Cardiac muscle cell (in vitro differentiated cells and primary cell): ENCODE results near the gene TTC21A. TPM values are rescaled to one million over a fixed set of nuclear protein-coding genes. Genes with fewer than 3 reads are reported as not detected.

Experiments
- DNase-seq, 2 donors: peaks; one replicate each; pipeline versions ENCODE4 v3.0.0 to v3.0.0-alpha.2; 2010 to 2017; ENCODE audit warnings: low read depth in 1 of 2, low spot score in 1 of 2
- H3K27ac ChIP-seq: fragments of 200-600 bp; sonication (generic); 2 replicates; pipeline ENCODE4 v1.5.1; 2016
- H3K27me3 ChIP-seq: fragments of 200-600 bp; sonication (generic); 2 replicates; pipeline ENCODE4 v1.6.0; 2016; ENCODE audit warnings: control low read depth
- H3K36me3 ChIP-seq: fragments of 200-600 bp; sonication (generic); 2 replicates; pipeline ENCODE4 v1.5.1; 2016; ENCODE audit warnings: control low read depth
- H3K4me1 ChIP-seq: fragments of 200-600 bp; sonication (generic); 2 replicates; pipeline ENCODE4 v1.8.1; 2017; ENCODE audit warnings: low read depth, mild to moderate bottlenecking, mixed run types
- H3K4me3 ChIP-seq: fragments of 200-600 bp; sonication (generic); 2 replicates; pipeline ENCODE4 v1.5.1; 2016; ENCODE audit warnings: mild to moderate bottlenecking
- H3K9me3 ChIP-seq: fragments of 200-600 bp; sonication (generic); 2 replicates; pipeline ENCODE4 v1.5.1; 2017; ENCODE audit warnings: low read depth, mild to moderate bottlenecking, control low read depth
- polyA plus RNA-seq: library from polyadenylated mRNA; unstranded; fragments of >200 nt; fragmentation: Nextera tagmentation; extraction: Ambion mirVana; gene quantifications from 2 replicates; pipeline ENCODE4 v1.2.1, GENCODE V29; 2016
- total RNA-seq: library from RNA; depleted of rRNA; stranded (reverse); fragments of >200 nt; gene quantifications from 2 replicates; pipeline ENCODE4 v1.2.3, GENCODE V29; 2016
- TF ChIP-seq, protein P1 (sequence below): IDR thresholded peaks from 2 replicates; pipeline ENCODE4 v1.5.1; 2012; ENCODE audit warnings: low read depth, mild to moderate bottlenecking, low read length

Gene TTC21A
- total and polyA plus RNA-seq, 2 experiments from 2014 or later: 3.1 to 4.2 TPM

DNA sequence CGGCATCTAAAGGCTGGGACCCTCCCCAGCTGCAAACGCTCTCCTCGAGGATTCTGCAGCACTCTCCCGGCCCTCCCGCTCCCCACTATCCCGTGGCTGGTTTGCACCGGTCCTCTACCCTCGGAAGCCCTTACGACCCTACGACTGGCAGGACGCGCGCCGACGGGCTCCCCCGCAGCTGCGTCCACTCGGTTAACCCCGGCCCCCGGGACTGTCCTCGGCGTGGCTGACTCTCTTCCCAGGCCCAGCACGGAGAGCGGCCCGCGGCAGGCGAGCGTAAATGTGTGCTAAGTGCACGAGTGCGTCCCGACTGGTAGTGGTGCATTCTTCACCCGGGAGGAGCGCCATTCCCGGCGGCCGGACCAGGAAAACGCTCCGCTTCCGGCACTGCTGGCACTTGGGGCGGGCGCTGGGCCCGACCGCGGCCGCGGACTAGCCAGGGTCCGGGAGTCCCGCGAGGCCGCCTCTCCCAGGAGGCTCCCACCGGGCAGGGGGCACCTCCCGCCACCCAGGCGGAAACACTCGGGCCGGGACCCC, 561 bp upstream of the TTC21A start:
- peak overlapping the region; percentile 97 for H3K27ac ChIP-seq
- peak overlapping the region; percentile 95 for H3K4me3 ChIP-seq
- peaks cover 2% of the 10 kb centered on the region for H3K36me3 ChIP-seq
- H3K9me3 ChIP-seq: no peaks in the 10 kb centered on the region
- DNase-seq: peak; percentile 64 to 83
- H3K4me1 ChIP-seq: peaks cover 5% of the 10 kb centered on the region
- TF ChIP-seq, protein P1, sequence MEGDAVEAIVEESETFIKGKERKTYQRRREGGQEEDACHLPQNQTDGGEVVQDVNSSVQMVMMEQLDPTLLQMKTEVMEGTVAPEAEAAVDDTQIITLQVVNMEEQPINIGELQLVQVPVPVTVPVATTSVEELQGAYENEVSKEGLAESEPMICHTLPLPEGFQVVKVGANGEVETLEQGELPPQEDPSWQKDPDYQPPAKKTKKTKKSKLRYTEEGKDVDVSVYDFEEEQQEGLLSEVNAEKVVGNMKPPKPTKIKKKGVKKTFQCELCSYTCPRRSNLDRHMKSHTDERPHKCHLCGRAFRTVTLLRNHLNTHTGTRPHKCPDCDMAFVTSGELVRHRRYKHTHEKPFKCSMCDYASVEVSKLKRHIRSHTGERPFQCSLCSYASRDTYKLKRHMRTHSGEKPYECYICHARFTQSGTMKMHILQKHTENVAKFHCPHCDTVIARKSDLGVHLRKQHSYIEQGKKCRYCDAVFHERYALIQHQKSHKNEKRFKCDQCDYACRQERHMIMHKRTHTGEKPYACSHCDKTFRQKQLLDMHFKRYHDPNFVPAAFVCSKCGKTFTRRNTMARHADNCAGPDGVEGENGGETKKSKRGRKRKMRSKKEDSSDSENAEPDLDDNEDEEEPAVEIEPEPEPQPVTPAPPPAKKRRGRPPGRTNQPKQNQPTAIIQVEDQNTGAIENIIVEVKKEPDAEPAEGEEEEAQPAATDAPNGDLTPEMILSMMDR: no peak
- no peaks in the 10 kb centered on the region for H3K27me3 ChIP-seq

DNA sequence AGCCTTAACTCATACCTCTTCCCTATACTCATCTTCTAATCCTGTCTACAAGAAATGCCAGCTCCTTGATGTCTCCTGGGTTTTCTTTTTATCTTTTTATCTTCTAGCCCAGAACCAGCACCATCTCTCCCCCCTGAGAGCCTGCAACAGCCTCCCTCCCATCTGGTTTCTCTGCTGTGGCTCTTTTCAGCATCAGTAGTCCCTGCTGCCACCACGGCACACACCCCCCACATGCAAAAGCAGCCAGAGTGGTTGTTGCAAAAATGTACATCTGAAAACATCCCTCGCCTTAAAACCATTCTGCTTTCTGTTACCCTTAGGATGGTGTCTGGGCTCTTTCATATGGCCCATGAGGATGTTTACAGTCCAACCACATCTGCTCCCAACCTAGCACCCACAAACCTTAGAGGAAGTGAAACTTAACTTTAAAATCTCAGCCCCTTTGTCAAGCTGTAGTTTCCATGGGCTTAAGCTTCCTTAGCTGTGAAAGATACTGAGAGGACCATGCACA, 775 bp downstream of the TTC21A start:
- DNase-seq: no peak
- Histone ChIP-seq H3K9me3 (no peaks in the 10 kb centered on the region), H3K27ac (no peak overlapping the region), H3K36me3 (no peaks in the 10 kb centered on the region), H3K4me3 (peak overlapping the region; percentile 95), H3K4me1 (peaks cover 5% of the 10 kb centered on the region), H3K27me3 (no peaks in the 10 kb centered on the region)
- TF ChIP-seq, protein P1: no peak

- no peak for DNase-seq
- no peaks in the 10 kb centered on the region for H3K36me3 ChIP-seq
- H3K4me3 ChIP-seq: no peak overlapping the region
- H3K27me3 ChIP-seq: no peaks in the 10 kb centered on the region
- TF ChIP-seq, protein P1: no peak
- H3K27ac ChIP-seq: no peak overlapping the region
- H3K9me3 ChIP-seq: no peaks in the 10 kb centered on the region
- peaks cover 5% of the 10 kb centered on the region for H3K4me1 ChIP-seq
Measured at GRCh38 chr3:39109086-39109485, 1.6 kb downstream of the TTC21A start.

DNA sequence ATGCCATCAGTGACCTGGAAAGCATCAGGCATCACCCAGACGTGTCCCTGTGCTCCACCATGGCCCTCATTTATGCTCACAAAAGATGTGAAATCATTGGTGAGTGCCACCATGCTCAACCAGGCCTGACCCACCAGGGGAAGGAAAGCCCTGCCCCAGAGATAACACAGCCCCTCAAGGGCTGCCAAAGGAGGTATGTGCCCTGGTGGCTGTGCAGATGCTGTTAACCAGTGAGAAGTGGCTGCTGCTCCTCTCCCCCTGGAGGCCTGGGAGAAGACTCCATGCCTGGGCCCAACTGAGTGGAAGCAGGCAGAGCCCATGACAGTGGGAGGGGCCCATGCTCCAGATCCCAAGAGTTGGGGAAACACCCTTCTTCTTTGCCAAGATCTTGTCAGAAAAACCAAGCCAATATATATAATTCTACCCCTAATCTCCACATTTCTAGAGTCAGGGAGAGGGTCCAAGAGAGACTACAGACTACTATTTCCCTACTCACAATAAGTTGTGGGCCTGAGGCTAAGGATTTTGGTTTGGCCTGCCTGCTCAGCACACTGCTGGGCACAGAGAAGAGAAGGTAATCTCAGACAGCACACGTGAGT, 2.7 kb downstream of the TTC21A start:
- TF ChIP-seq, protein P1: no peak
- Histone ChIP-seq H3K36me3 (no peaks in the 10 kb centered on the region), H3K4me1 (peaks cover 5% of the 10 kb centered on the region), H3K27ac (no peak overlapping the region), H3K4me3 (no peak overlapping the region), H3K27me3 (no peaks in the 10 kb centered on the region), H3K9me3 (no peaks in the 10 kb centered on the region)
- no peak for DNase-seq

- no peaks in the 10 kb centered on the region for H3K36me3 ChIP-seq
- no peak overlapping the region for H3K4me3 ChIP-seq
- TF ChIP-seq, protein P1: no peak
- H3K4me1 ChIP-seq: no peaks in the 10 kb centered on the region
- DNase-seq: no peak
- no peaks in the 10 kb centered on the region for H3K9me3 ChIP-seq
- H3K27ac ChIP-seq: no peak overlapping the region
- H3K27me3 ChIP-seq: no peaks in the 10 kb centered on the region
Measured at GRCh38 chr3:39112113-39112512, 4.6 kb downstream of the TTC21A start.
